ENCODE data around the gene HACD3. TPM values are rescaled to one million over a fixed set of nuclear protein-coding genes. Genes with fewer than 3 reads are reported as not detected.

Gene HACD3
- total RNA-seq, 5 donors from 2014 or later (not counting 1 experiment from before 2014, with no cell fraction given), result 16.3 to 24.1 (median 20.9) TPM

GRCh38 chr15:65579762-65580161, 49.5 kb downstream of the HACD3 start:
- Mint-ChIP-seq H3K27me3 (no peaks in the 10 kb centered on the region), H3K4me1 (peaks cover 25 to 28% (median 27%) of the 10 kb centered on the region in 3 donors), H3K36me3 (peaks cover 66% of the 10 kb centered on the region), H3K27ac (peak overlapping the region in 1 of 2 donors; percentile 62), H3K4me3 (no peak overlapping the region), H3K9me3 (no peaks in the 10 kb centered on the region)
- CTCF ChIA-PET, result no interaction called here
- no peaks in the 10 kb centered on the region for H3K27me3 ChIP-seq (replicated peaks in 1 of 2; ENCODE audit: control insufficient read depth in 2 of 2, extremely low read depth in 1 of 2, insufficient read depth in 2 of 2, low read length in 1 of 2)
- H3K4me1 ChIP-seq (ENCODE audit: control insufficient read depth in 1 of 2, extremely low read depth in 1 of 2, insufficient read depth in 2 of 2, low read length in 2 of 2), result peaks cover 8% of the 10 kb centered on the region in 2 experiments
- peaks cover 9 to 59% of the 10 kb centered on the region in 2 donors for H3K36me3 ChIP-seq (ENCODE audit: control insufficient read depth in 2 of 2, extremely low read depth in 1 of 2, insufficient read depth in 1 of 2, low read length in 1 of 2)
- H3K27ac ChIP-seq (ENCODE audit: low read length), result no peak overlapping the region
- DNase-seq (no peak), ATAC-seq (replicated peaks in 1 of 4) (no peak)
- H3K4me3 ChIP-seq (ENCODE audit: control insufficient read depth in 1 of 2, extremely low read depth in 1 of 2, low read length in 1 of 2), result no peak overlapping the region
- no CpG with 5 or more reads among the region's 3 CpGs for WGBS (ENCODE audit: insufficient coverage)
- POLR2A ChIA-PET, result no interaction called here
- no peaks in the 10 kb centered on the region for H3K9me3 ChIP-seq

GRCh38 chr15:65580287-65580686, 50.0 kb downstream of the HACD3 start:
- CTCF ChIA-PET, result no interaction called here
- Mint-ChIP-seq H3K27ac (peak overlapping the region; percentile 62), H3K27me3 (no peaks in the 10 kb centered on the region), H3K9me3 (no peaks in the 10 kb centered on the region), H3K36me3 (peaks cover 66% of the 10 kb centered on the region), H3K4me3 (no peak overlapping the region), H3K4me1 (peaks cover 27 to 28% (median 28%) of the 10 kb centered on the region in 3 donors)
- H3K27me3 ChIP-seq (replicated peaks in 1 of 2; ENCODE audit: control insufficient read depth in 2 of 2, extremely low read depth in 1 of 2, insufficient read depth in 2 of 2, low read length in 1 of 2), result no peaks in the 10 kb centered on the region
- no peaks in the 10 kb centered on the region for H3K9me3 ChIP-seq
- no peak for DNase-seq
- no peak overlapping the region for H3K4me3 ChIP-seq (ENCODE audit: control insufficient read depth in 1 of 2, extremely low read depth in 1 of 2, low read length in 1 of 2)
- ATAC-seq (replicated peaks in 1 of 4), result no peak
- peaks cover 9 to 59% of the 10 kb centered on the region in 2 donors for H3K36me3 ChIP-seq (ENCODE audit: control insufficient read depth in 2 of 2, extremely low read depth in 1 of 2, insufficient read depth in 1 of 2, low read length in 1 of 2)
- POLR2A ChIA-PET, result interaction anchor here in 1 of 2 donors (0.6 kb wide), 1 partner anchor 898 kb away, joined by 3 read pairs; no protein-coding TSS in a partner anchor
- H3K4me1 ChIP-seq (ENCODE audit: control insufficient read depth in 1 of 2, extremely low read depth in 1 of 2, insufficient read depth in 2 of 2, low read length in 2 of 2), result peaks cover 8 to 10% of the 10 kb centered on the region in 2 experiments
- no peak overlapping the region for H3K27ac ChIP-seq (ENCODE audit: low read length)

- ChIA-PET CTCF (no interaction called here), POLR2A (no interaction called here)
- DNase-seq, result peak in 34 of 35 experiments; percentile 3 to 74 (median 44)
- 0% methylated on average over 1 of the region's 1 CpG for WGBS (ENCODE audit: insufficient coverage)
- Mint-ChIP-seq H3K9me3 (no peaks in the 10 kb centered on the region), H3K36me3 (peaks cover 68% of the 10 kb centered on the region), H3K4me3 (peak overlapping the region; percentile 10 to 54 (median 39)), H3K4me1 (peaks cover 35 to 40% (median 39%) of the 10 kb centered on the region in 3 donors), H3K27me3 (no peaks in the 10 kb centered on the region), H3K27ac (peak overlapping the region; percentile 92 to 93)
- H3K27me3 ChIP-seq (replicated peaks in 1 of 2; ENCODE audit: control insufficient read depth in 2 of 2, extremely low read depth in 1 of 2, insufficient read depth in 2 of 2, low read length in 1 of 2), result no peaks in the 10 kb centered on the region
- no peaks in the 10 kb centered on the region for H3K9me3 ChIP-seq
- H3K4me1 ChIP-seq (ENCODE audit: control insufficient read depth in 1 of 2, extremely low read depth in 1 of 2, insufficient read depth in 2 of 2, low read length in 2 of 2), result peaks cover 8 to 13% of the 10 kb centered on the region in 2 experiments
- ATAC-seq (replicated peaks in 1 of 4), result peak; percentile 67 to 85 (median 80)
- peak overlapping the region; percentile 80 for H3K27ac ChIP-seq (ENCODE audit: low read length)
- H3K36me3 ChIP-seq (ENCODE audit: control insufficient read depth in 2 of 2, extremely low read depth in 1 of 2, insufficient read depth in 1 of 2, low read length in 1 of 2), result peaks cover 0 to 48% of the 10 kb centered on the region in 2 donors
- no peak overlapping the region for H3K4me3 ChIP-seq (ENCODE audit: control insufficient read depth in 1 of 2, extremely low read depth in 1 of 2, low read length in 1 of 2)
These were observed 53.4 kb downstream of the HACD3 start for GRCh38 chr15:65583701-65584100.

GRCh38 chr15:65584241-65584640, 54.0 kb downstream of the HACD3 start:
- H3K4me3 Mint-ChIP-seq, result peak overlapping the region in 2 of 3 donors; percentile 10 to 54
- ATAC-seq (replicated peaks in 1 of 4), result no peak
- Histone ChIP-seq H3K36me3 (ENCODE audit: control insufficient read depth in 2 of 2, extremely low read depth in 1 of 2, insufficient read depth in 1 of 2, low read length in 1 of 2) (peaks cover 0 to 48% of the 10 kb centered on the region in 2 donors), H3K9me3 (no peaks in the 10 kb centered on the region), H3K27ac (ENCODE audit: low read length) (peak overlapping the region; percentile 80), H3K27me3 (replicated peaks in 1 of 2; ENCODE audit: control insufficient read depth in 2 of 2, extremely low read depth in 1 of 2, insufficient read depth in 2 of 2, low read length in 1 of 2) (no peaks in the 10 kb centered on the region), H3K4me1 (ENCODE audit: control insufficient read depth in 1 of 2, extremely low read depth in 1 of 2, insufficient read depth in 2 of 2, low read length in 2 of 2) (peaks cover 8 to 13% of the 10 kb centered on the region in 2 experiments), H3K4me3 (ENCODE audit: control insufficient read depth in 1 of 2, extremely low read depth in 1 of 2, low read length in 1 of 2) (no peak overlapping the region)
- ChIA-PET POLR2A (interaction anchor here in 1 of 2 donors (0.6 to 1.0 kb wide), 2 partner anchors 207 to 271 kb away, joined by 3 to 8 read pairs; no protein-coding TSS in a partner anchor), CTCF (no interaction called here)
- no peak for DNase-seq
- H3K4me1 Mint-ChIP-seq, result peaks cover 35 to 40% (median 39%) of the 10 kb centered on the region in 3 donors
- H3K27me3 Mint-ChIP-seq, result no peaks in the 10 kb centered on the region
- peak overlapping the region; percentile 92 to 93 for H3K27ac Mint-ChIP-seq
- no peaks in the 10 kb centered on the region for H3K9me3 Mint-ChIP-seq
- H3K36me3 Mint-ChIP-seq, result peaks cover 62% of the 10 kb centered on the region

- H3K9me3 ChIP-seq, result no peaks in the 10 kb centered on the region
- H3K9me3 Mint-ChIP-seq, result no peaks in the 10 kb centered on the region
- H3K36me3 ChIP-seq (ENCODE audit: control insufficient read depth in 2 of 2, extremely low read depth in 1 of 2, insufficient read depth in 1 of 2, low read length in 1 of 2), result peaks cover 0 to 49% of the 10 kb centered on the region in 2 donors
- H3K27ac Mint-ChIP-seq, result peak overlapping the region; percentile 10 to 59
- CTCF ChIA-PET, result interaction anchor here in 1 of 2 donors (0.8 kb wide), 1 partner anchor 270 kb away, joined by 3 read pairs; no protein-coding TSS in a partner anchor
- H3K27me3 Mint-ChIP-seq, result no peaks in the 10 kb centered on the region
- H3K27me3 ChIP-seq (replicated peaks in 1 of 2; ENCODE audit: control insufficient read depth in 2 of 2, extremely low read depth in 1 of 2, insufficient read depth in 2 of 2, low read length in 1 of 2), result no peaks in the 10 kb centered on the region
- no peak overlapping the region for H3K27ac ChIP-seq (ENCODE audit: low read length)
- POLR2A ChIA-PET, result interaction anchor here (0.6 kb wide), 2 partner anchors 225 to 824 kb away, joined by 3 read pairs; no protein-coding TSS in a partner anchor
- no peak for ATAC-seq (replicated peaks in 1 of 4)
- no peak overlapping the region for H3K4me3 ChIP-seq (ENCODE audit: control insufficient read depth in 1 of 2, extremely low read depth in 1 of 2, low read length in 1 of 2)
- H3K4me1 Mint-ChIP-seq, result peaks cover 35 to 38% (median 35%) of the 10 kb centered on the region in 3 donors
- no peak overlapping the region for H3K4me3 Mint-ChIP-seq
- peaks cover 71% of the 10 kb centered on the region for H3K36me3 Mint-ChIP-seq
- H3K4me1 ChIP-seq (ENCODE audit: control insufficient read depth in 1 of 2, extremely low read depth in 1 of 2, insufficient read depth in 2 of 2, low read length in 2 of 2), result peaks cover 8 to 13% of the 10 kb centered on the region in 2 experiments
- DNase-seq, result no peak
- no CpG with 5 or more reads among the region's 1 CpG for WGBS (ENCODE audit: insufficient coverage)
These were observed 56.8 kb downstream of the HACD3 start for GRCh38 chr15:65587094-65587493.

- no peaks in the 10 kb centered on the region for H3K9me3 Mint-ChIP-seq
- H3K27me3 ChIP-seq (replicated peaks in 1 of 2; ENCODE audit: control insufficient read depth in 2 of 2, extremely low read depth in 1 of 2, insufficient read depth in 2 of 2, low read length in 1 of 2), result no peaks in the 10 kb centered on the region
- H3K4me1 Mint-ChIP-seq, result no peaks in the 10 kb centered on the region
- H3K4me3 ChIP-seq (ENCODE audit: control insufficient read depth in 1 of 2, extremely low read depth in 1 of 2, low read length in 1 of 2), result no peak overlapping the region
- H3K4me3 Mint-ChIP-seq, result no peak overlapping the region
- ChIA-PET POLR2A (interaction anchor here (0.6 to 1.0 kb wide), 3 partner anchors 77 to 1135 kb away, joined by 3 to 9 read pairs (median 6); partner anchors contain the start of gene ZNF609 (in 1 of the 2)), CTCF (interaction anchor here (0.6 to 0.9 kb wide), 5 partner anchors 8 to 827 kb away, joined by 3 to 6 read pairs (median 3); no protein-coding TSS in a partner anchor)
- ATAC-seq (replicated peaks in 1 of 4) (no peak), DNase-seq (peak in 7 of 35 experiments; percentile 13 to 52 (median 20))
- no peak overlapping the region for H3K27ac Mint-ChIP-seq
- H3K4me1 ChIP-seq (ENCODE audit: control insufficient read depth in 1 of 2, extremely low read depth in 1 of 2, insufficient read depth in 2 of 2, low read length in 2 of 2), result no peaks in the 10 kb centered on the region
- no peaks in the 10 kb centered on the region for H3K27me3 Mint-ChIP-seq
- peaks cover 9 to 74% of the 10 kb centered on the region in 2 donors for H3K36me3 ChIP-seq (ENCODE audit: control insufficient read depth in 2 of 2, extremely low read depth in 1 of 2, insufficient read depth in 1 of 2, low read length in 1 of 2)
- no CpG with 5 or more reads among the region's 3 CpGs for WGBS (ENCODE audit: insufficient coverage)
- no peaks in the 10 kb centered on the region for H3K9me3 ChIP-seq
- peaks cover 52% of the 10 kb centered on the region for H3K36me3 Mint-ChIP-seq
- H3K27ac ChIP-seq (ENCODE audit: low read length), result no peak overlapping the region
These were observed 65.7 kb downstream of the HACD3 start for GRCh38 chr15:65595960-65596359.

Data from T-cell (primary cell).